H9 (cell line): ENCODE data around the gene TSSK6. TPM values are rescaled to one million over a fixed set of nuclear protein-coding genes. Genes with fewer than 3 reads are reported as not detected.

ENCODE experiments used
- DNase-seq: peaks from one replicate; pipeline ENCODE4 v3.0.0-alpha.2; 2017
- H2AFZ ChIP-seq: one replicate; pipeline ENCODE4 v1.6.1; 2013; ENCODE audit warnings: mild to moderate bottlenecking, low read length, control low read depth, moderate library complexity
- H2AK5ac ChIP-seq: 2 replicates; pipeline ENCODE4 v1.6.1; 2013; ENCODE audit warnings: low read length, control low read depth, mixed read lengths; ENCODE audit not compliant: insufficient read length
- H2BK120ac ChIP-seq: one replicate; pipeline ENCODE4 v1.6.1; 2013; ENCODE audit warnings: low read depth, mild to moderate bottlenecking, low read length, control low read depth, inconsistent platforms; ENCODE audit not compliant: poor library complexity, severe bottlenecking
- H2BK12ac ChIP-seq: 2 replicates; pipeline ENCODE4 v1.6.1; 2013; ENCODE audit warnings: low read length, control low read depth, mixed read lengths, low read depth; ENCODE audit not compliant: insufficient read length
- H2BK15ac ChIP-seq: 2 replicates; pipeline ENCODE4 v1.6.1; 2013; ENCODE audit warnings: low read depth, low read length, control low read depth
- H2BK20ac ChIP-seq: one replicate; pipeline ENCODE4 v1.6.1; 2013; ENCODE audit warnings: low read depth, mild to moderate bottlenecking, low read length, control low read depth, inconsistent platforms; ENCODE audit not compliant: poor library complexity, severe bottlenecking
- H2BK5ac ChIP-seq: 2 replicates; pipeline ENCODE4 v1.6.1; 2013; ENCODE audit warnings: low read length, control low read depth, mixed read lengths; ENCODE audit not compliant: insufficient read length
- H3K14ac ChIP-seq: 2 replicates; pipeline ENCODE4 v1.6.1; 2013; ENCODE audit warnings: low read length, control low read depth; ENCODE audit not compliant: insufficient read depth
- H3K18ac ChIP-seq: 2 replicates; pipeline ENCODE4 v1.6.1; 2013; ENCODE audit warnings: low read depth, mild to moderate bottlenecking, mixed read lengths, low read length, control low read depth; ENCODE audit not compliant: insufficient read length
- H3K23ac ChIP-seq: 2 replicates; pipeline ENCODE4 v1.6.1; 2013; ENCODE audit warnings: low read length, control low read depth, mixed read lengths, low read depth; ENCODE audit not compliant: insufficient read length
- H3K23me2 ChIP-seq: 2 replicates; pipeline ENCODE4 v1.6.1; 2013; ENCODE audit warnings: low read depth, mild to moderate bottlenecking, mixed read lengths, low read length, control low read depth; ENCODE audit not compliant: insufficient read length, poor library complexity, severe bottlenecking
- H3K27ac ChIP-seq: 2 replicates; pipeline ENCODE4 v1.5.1; 2013; ENCODE audit warnings: low read length, control low read depth, mixed read lengths, low read depth; ENCODE audit not compliant: insufficient read length
- H3K27me3 ChIP-seq: 2 replicates; pipeline ENCODE4 v1.6.1; 2013; ENCODE audit warnings: low read length, control low read depth, inconsistent platforms; ENCODE audit not compliant: insufficient read depth
- H3K4ac ChIP-seq: 2 replicates; pipeline ENCODE4 v1.6.1; 2013; ENCODE audit warnings: low read depth, mild to moderate bottlenecking, control low read depth, inconsistent platforms, low read length, moderate library complexity
- H3K4me1 ChIP-seq: 2 replicates; pipeline ENCODE4 v1.6.1; 2013; ENCODE audit warnings: low read length, control low read depth, inconsistent platforms; ENCODE audit not compliant: insufficient read depth
- H3K4me2 ChIP-seq: 2 replicates; pipeline ENCODE4 v1.6.1; 2013; ENCODE audit warnings: low read length, control low read depth, mixed read lengths; ENCODE audit not compliant: insufficient read length, insufficient read depth
- H3K56ac ChIP-seq: 2 replicates; pipeline ENCODE4 v1.6.1; 2013; ENCODE audit warnings: low read depth, mild to moderate bottlenecking, mixed read lengths, low read length, control low read depth; ENCODE audit not compliant: insufficient read length
- H3K79me1 ChIP-seq: 2 replicates; pipeline ENCODE4 v1.6.1; 2013; ENCODE audit warnings: low read depth, mild to moderate bottlenecking, moderate library complexity, low read length, control low read depth, inconsistent platforms; ENCODE audit not compliant: insufficient read depth, poor library complexity, severe bottlenecking
- H3K79me2 ChIP-seq: 2 replicates; pipeline ENCODE4 v1.6.1; 2013; ENCODE audit warnings: low read length, control low read depth, inconsistent platforms; ENCODE audit not compliant: insufficient read depth
- H3K9ac ChIP-seq: 2 replicates; pipeline ENCODE4 v1.6.1; 2013; ENCODE audit warnings: low read length, control low read depth, mixed read lengths; ENCODE audit not compliant: insufficient read length; ENCODE audit errors: extremely low read depth
- H3K9me3 ChIP-seq: one replicate; pipeline ENCODE4 v1.6.1; 2013; ENCODE audit warnings: low read depth, low read length, inconsistent platforms; ENCODE audit not compliant: control insufficient read depth
- H3T11ph ChIP-seq: one replicate; pipeline ENCODE4 v1.6.1; 2013; ENCODE audit warnings: mild to moderate bottlenecking, low read length, control low read depth, inconsistent platforms
- H4K20me1 ChIP-seq: one replicate; pipeline ENCODE4 v1.6.1; 2013; ENCODE audit not compliant: control insufficient read depth, insufficient read length, insufficient read depth
- H4K5ac ChIP-seq: 2 replicates; pipeline ENCODE4 v1.6.1; 2013; ENCODE audit warnings: low read depth, mild to moderate bottlenecking, mixed read lengths, low read length, control low read depth; ENCODE audit not compliant: insufficient read length
- H4K8ac ChIP-seq: replicated peaks from 2 replicates; pipeline ENCODE4 v1.6.1; 2013; ENCODE audit warnings: low read length, control low read depth, mixed read lengths, low read depth; ENCODE audit not compliant: insufficient read length
- H4K91ac ChIP-seq: 2 replicates; pipeline ENCODE4 v1.6.1; 2013; ENCODE audit warnings: low read depth, mild to moderate bottlenecking, moderate library complexity, mixed read lengths, low read length, control low read depth; ENCODE audit not compliant: insufficient read length
- H3K27ac Mint-ChIP-seq, 3 experiments: 2 replicates in 2 of 3; 3 replicates in 1 of 3; pipeline ENCODE4 v1.8.0; 2020 to 2021; ENCODE audit warnings: mixed read lengths in 3 of 3, mild to moderate bottlenecking in 1 of 3, moderate library complexity in 1 of 3
- H3K27me3 Mint-ChIP-seq: 2 replicates; pipeline ENCODE4 v1.8.0; 2021; ENCODE audit warnings: low read depth, mild to moderate bottlenecking, moderate library complexity, mixed read lengths
- H3K36me3 Mint-ChIP-seq, 3 experiments: 2 replicates in 2 of 3; 3 replicates in 1 of 3; pipeline ENCODE4 v1.8.0; 2020 to 2021; ENCODE audit warnings: low read depth in 3 of 3, mixed read lengths in 3 of 3; ENCODE audit not compliant: insufficient read depth in 1 of 3
- H3K4me1 Mint-ChIP-seq, 2 experiments: 2 replicates each; pipeline ENCODE4 v1.8.0; 2020; ENCODE audit warnings: mixed read lengths in 2 of 2
- H3K4me3 Mint-ChIP-seq, 2 experiments: 2 replicates in 1 of 2; 3 replicates in 1 of 2; pipeline ENCODE4 v1.8.0; 2020 to 2021; ENCODE audit warnings: mild to moderate bottlenecking in 2 of 2, mixed read lengths in 2 of 2, moderate library complexity in 1 of 2
- H3K9me3 Mint-ChIP-seq, 2 experiments: 2 replicates in 1 of 2; 3 replicates in 1 of 2; pipeline ENCODE4 v1.8.0; 2020; ENCODE audit warnings: mild to moderate bottlenecking in 2 of 2, mixed read lengths in 2 of 2, moderate library complexity in 1 of 2
- CTCF ChIP-seq: fragments of 200-600 bp; sonication (generic); conservative IDR thresholded peaks from 3 replicates; pipeline ENCODE4 v1.8.0; 2021; ENCODE audit warnings: antibody characterized with exemption, mild to moderate bottlenecking
- WGBS: extraction: QIAGEN DNeasy Blood & Tissue Kit; methylation state at CpG from one replicate; pipeline ENCODE4 v1.1.7; 2013; ENCODE audit warnings: missing lambda C conversion rate, low lambda C conversion rate, mixed read lengths; ENCODE audit not compliant: insufficient read length; ENCODE audit errors: extremely low coverage; 5-methylcytosine and 5-hydroxymethylcytosine counted together
- total RNA-seq: library from RNA; stranded (reverse); gene quantifications from 2 replicates; pipeline ENCODE4 v1.2.1, GENCODE V29; 2021

The TSSK6 gene
- total RNA-seq, 1 experiment from 2014 or later, result 2.6 TPM

- Histone ChIP-seq H2AFZ (no peak overlapping the region), H2BK20ac (no peak overlapping the region), H2BK15ac (no peak overlapping the region), H3K27me3 (no peaks in the 10 kb centered on the region), H3K23me2 (no peaks in the 10 kb centered on the region), H3K4me1 (peaks cover 3% of the 10 kb centered on the region; the same call in 1 of the 2 replicates), H3K27ac (no peak overlapping the region), H3K79me2 (peaks cover 4% of the 10 kb centered on the region; the same call in 1 of the 2 replicates), H3K4ac (no peak overlapping the region), H3K18ac (no peak overlapping the region), H2BK120ac (no peak overlapping the region), H3K14ac (no peak overlapping the region), H3K56ac (no peak overlapping the region), H3K9me3 (no peaks in the 10 kb centered on the region), H4K8ac (no peak overlapping the region), H2BK12ac (no peak overlapping the region), H3K4me2 (no peak overlapping the region), H4K20me1 (no peaks in the 10 kb centered on the region), H4K5ac (no peak overlapping the region), H3K23ac (no peak overlapping the region), H3K79me1 (no peaks in the 10 kb centered on the region), H4K91ac (no peak overlapping the region), H3K9ac (no peak overlapping the region), H2BK5ac (no peak overlapping the region), H3T11ph (no peak overlapping the region), H2AK5ac (no peak overlapping the region)
- H3K36me3 Mint-ChIP-seq, result peaks cover 34 to 79% (median 72%) of the 10 kb centered on the region in 3 experiments; a peak in 6 of 7 replicates
- H3K9me3 Mint-ChIP-seq, result no peaks in the 10 kb centered on the region
- H3K4me3 Mint-ChIP-seq, result no peak overlapping the region; a peak in 1 of 5 replicates
- WGBS, result no CpG with 5 or more reads among the region's 15 CpGs
- DNase-seq, result no peak
- H3K27ac Mint-ChIP-seq, result peak overlapping the region in 1 of 3 experiments; percentile 90; a peak in 2 of 7 replicates
- H3K27me3 Mint-ChIP-seq, result no peaks in the 10 kb centered on the region
- peaks cover 17 to 19% of the 10 kb centered on the region in 2 experiments for H3K4me1 Mint-ChIP-seq
- no peak for TF ChIP-seq CTCF
Measured at GRCh38 chr19:19493841-19494546, 21.4 kb downstream of the TSSK6 start.
